Stimulated activated CD4-positive, alpha-beta T cell treated with anti-CD3 and anti-CD28 coated beads, Interleukin-15, amount 100 ng/mL, for 1 hour (primary cell): Measurements from ENCODE around the gene TMEM63C.

Source experiments
- DNase-seq, 2 donors: peaks; one replicate each; pipeline ENCODE4 v3.0.0-alpha.2; 2020; ENCODE audit warnings: low read depth in 1 of 2, low spot score in 1 of 2

Gene TMEM63C

DNA sequence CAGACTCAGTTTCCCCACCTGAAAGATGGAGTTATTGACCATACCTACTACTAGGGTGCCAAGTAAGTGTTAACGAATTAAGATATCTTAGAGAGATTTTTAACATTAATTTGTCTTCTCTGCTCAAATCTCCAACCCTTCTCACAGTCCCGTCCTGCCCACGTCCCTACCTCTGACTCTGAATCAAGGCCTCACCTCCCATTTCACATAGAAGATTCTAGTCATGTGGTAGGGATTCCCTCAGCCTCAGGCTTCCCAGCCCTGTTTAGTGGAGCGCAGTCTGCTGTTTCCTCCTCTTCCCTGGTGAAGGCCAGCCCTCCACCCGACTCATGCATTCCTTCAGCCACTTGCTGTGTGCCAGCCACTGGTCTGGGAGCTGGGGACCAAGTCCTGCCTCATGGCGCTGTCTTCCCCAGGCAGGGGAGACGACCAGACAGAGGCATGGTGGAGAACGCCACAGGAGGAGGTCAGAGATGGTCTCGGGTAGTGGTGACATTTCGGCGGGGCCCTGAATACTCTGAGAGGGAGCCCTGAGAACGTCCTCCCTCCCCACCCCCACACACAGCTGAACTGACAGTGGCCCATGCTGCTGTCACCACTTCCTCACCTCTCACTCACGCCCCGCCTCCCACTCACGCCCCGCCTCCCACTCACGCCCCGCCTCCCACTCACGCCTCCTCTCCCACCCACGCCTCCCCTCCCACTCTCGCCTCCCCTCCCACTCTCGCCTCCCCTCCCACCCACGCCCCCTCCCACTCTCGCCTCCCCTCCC, 38.8 kb downstream of the TMEM63C start:
- no peak for DNase-seq

DNA sequence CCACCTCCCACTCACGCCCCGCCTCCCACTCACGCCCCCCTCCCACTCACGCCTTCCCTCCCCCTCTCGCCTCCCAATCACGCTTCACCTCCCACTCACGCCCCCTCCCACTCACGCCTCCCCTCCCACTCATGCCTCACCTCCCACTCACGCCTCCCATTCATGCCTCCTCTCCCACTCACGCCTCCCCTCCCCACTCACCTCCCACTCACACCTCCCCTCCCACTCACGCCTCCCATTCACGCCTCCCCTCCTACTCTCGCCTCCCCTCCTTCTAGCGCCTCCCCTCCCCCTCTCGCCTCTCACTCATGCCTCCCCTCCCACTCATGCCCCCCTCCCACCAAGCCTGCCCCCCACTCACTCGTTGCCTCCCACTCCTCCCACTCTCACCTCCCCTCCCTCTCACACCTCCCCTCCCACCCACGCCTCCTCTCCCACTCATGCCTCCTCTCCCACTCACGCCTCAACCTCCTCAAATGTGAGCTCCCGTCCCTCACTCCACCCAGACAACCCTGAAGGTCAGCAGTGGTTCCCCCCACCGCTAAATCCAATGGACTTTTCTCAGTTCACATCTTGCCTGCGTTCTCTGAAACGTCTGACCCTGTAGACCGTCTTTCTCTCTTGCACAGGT, 39.8 kb downstream of the TMEM63C start:
- DNase-seq: no peak

GRCh38 chr14:77222546-77223225, 41.1 kb downstream of the TMEM63C start:
- no peak for DNase-seq

GRCh38 chr14:77224212-77224611, 42.6 kb downstream of the TMEM63C start:
- no peak for DNase-seq

GRCh38 chr14:77225254-77225653, 43.7 kb downstream of the TMEM63C start:
- no peak for DNase-seq

DNA sequence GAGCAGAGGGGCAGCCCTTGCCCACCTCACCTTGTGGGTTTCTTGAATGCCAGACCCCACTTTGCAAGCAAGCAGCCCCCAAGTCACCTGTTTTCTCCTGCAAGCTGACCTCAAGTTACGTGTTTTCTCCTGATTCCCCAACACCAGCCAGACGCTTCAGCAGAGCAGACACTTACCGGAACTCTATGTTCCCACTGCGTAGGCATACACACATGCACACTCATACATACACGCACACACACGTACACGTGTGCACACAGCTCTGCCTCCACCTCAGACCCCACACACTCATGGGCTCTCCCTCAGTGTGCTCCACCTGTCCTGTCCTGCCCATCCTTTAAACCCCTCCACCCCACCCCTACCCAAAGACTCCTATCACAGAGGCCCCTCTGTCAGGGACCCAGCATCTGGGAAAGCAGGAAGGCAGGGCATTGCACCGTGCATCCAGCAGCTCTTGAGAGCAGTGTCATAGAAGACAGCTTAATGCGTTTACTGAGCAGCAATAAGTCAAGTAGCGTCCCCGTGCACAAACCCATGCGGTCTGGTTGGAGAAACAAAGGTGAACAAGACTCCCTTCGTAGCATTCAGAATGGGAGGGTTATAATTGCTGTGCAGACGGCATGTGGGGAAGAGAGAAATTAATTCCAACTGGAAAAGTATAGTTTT, 44.4 kb downstream of the TMEM63C start:
- no peak for DNase-seq

DNA sequence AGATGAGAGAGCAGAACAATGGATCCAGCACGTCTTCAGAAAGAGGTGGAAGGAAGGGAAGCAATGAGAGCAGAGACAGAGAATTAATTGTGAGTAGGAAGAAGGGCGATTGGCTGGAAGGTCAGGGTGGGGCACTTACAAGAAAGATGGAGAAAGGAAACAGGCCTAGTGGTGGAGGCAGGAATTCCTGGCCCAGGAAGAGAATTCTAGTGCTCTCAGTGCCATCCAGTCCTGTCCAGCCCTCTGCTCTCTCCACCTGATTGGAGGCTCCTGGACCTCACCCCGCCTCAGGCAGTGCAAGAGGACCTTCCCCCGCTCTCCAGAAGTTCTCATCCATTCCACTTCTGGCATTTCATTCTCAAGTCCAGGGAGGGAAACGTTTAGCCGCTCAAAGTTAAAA, 46.5 kb downstream of the TMEM63C start:
- DNase-seq: no peak

GRCh38 chr14:77230914-77231313, 49.3 kb downstream of the TMEM63C start:
- DNase-seq: no peak

DNA sequence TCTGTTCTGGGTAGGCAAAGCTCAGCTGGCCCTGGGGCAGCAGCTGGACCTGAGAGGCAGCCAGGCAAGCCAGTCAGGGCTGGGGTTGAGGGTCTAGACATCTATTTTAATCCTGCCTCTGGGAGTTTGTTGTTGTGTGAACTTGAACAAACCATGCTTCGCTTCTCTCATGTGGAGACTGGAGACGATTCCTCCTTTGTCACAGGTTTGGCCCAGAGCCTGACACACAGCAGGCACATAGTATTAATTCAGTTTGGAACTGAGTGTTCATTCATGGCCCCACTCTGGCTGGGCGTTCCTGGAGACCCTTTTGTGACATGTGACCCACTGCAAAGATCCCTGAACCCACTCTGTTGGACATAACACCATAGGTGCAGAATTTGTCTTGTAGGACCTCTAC, 50.1 kb downstream of the TMEM63C start:
- DNase-seq: no peak

- DNase-seq: no peak
Observed at GRCh38 chr14:77236814-77237213, 55.2 kb downstream of the TMEM63C start.

DNA sequence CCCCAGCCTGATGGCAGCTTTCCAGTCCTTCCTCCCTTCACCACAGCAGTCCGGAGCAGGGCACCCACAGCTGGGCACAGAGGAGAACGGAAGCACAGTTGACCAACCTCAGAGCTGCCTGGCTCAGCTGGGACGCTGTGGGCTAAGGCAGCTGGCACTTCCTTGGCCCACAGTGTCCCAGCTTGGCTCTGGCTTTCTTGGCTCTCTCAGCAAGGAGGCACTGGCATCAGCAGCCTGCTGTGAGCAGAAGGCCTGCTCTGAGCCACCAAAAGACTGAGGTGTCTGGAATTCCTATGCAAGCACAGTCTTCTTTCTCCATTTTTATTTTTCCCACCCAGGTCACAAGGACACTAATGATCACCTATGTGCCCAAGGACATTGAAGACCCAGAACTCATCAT, 56.8 kb downstream of the TMEM63C start:
- no peak for DNase-seq

GRCh38 chr14:77238996-77239395, 57.4 kb downstream of the TMEM63C start:
- no peak for DNase-seq

GRCh38 chr14:77239412-77239811, 57.8 kb downstream of the TMEM63C start:
- no peak for DNase-seq

GRCh38 chr14:77240336-77240915, 58.8 kb downstream of the TMEM63C start:
- DNase-seq: no peak

DNA sequence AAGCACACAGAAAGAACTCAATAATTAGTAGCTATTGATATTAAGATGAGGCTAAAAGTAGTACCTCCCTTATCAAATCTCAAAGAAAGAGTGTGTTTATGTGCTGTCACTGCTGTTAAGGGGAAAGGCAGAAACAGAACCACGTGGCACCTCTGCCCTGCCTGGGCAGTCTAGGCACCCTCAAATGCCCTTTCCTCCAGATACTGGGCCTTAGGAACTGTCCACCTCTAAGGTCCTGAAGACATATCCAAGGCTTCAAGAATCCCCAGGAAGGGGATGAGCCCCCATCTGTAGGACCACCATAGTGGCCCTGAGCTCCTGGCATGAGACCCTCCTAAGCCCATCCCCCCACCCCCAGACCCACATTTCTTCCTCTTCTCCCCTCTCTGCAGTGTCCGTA, 60.4 kb downstream of the TMEM63C start:
- no peak for DNase-seq

DNA sequence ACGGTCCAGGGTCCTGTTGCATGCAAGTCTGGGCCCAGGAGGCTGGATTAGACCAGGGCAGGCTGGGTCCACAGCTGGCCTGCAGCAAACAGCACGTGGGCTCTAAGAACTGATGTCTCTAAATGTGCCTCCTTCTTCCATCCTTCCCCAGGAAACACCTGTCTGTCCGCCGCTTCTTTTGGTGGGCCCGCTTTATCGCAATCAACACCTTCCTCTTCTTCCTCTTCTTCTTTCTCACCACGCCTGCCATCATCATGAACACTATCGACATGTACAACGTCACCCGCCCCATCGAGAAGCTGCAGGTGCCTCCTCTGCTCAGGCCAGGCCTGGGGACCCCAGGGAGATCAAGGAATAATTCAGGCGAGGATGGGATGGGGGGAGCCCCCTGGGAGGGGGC, 61.2 kb downstream of the TMEM63C start:
- DNase-seq: no peak

GRCh38 chr14:77243853-77244252, 62.3 kb downstream of the TMEM63C start:
- DNase-seq: no peak

- no peak for DNase-seq
Observed at GRCh38 chr14:77245820-77246219, 64.2 kb downstream of the TMEM63C start.

DNA sequence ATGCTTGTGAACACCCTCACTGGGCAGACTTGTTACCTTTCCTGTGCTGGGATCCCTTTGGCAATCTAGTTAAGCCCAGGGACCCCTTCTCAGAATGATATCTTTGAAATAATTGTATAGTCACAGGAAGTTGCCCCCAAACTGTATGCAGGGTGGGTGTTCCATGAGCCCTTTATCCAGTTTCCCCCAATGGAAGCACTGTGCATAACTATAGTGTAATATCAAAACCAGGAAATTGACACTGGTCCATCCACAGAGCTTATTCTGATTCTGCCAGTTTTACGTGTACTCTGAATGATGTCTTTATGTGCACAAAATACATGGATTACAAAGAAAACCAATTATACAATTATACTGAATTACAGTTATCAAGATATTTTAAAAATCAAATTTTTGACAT, 65.2 kb downstream of the TMEM63C start:
- no peak for DNase-seq

DNA sequence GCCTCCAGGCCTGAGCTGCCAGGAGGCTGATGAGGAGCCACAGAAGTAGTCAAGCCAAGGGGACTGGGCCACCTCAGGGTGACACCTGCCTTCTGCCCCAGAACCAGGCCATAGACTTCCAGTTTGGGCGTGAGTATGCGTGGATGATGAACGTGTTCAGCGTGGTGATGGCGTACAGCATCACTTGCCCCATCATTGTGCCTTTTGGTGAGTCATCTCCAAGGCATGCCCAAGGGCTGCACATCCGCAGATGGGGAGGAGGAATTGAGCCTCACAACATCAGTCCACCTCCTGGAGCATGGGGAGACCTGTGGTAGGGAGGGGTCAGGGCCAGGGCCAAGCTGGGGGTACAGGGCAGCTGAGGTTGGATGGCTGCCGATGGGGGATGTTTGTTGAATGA, 67.1 kb downstream of the TMEM63C start:
- DNase-seq: no peak

GRCh38 chr14:77249286-77249685, 67.7 kb downstream of the TMEM63C start:
- DNase-seq: no peak
